Right atrium auricular region (tissue), 2 donors: ENCODE results near the gene SMAD6. TPM values are rescaled to one million over a fixed set of nuclear protein-coding genes. Genes with fewer than 3 reads are reported as not detected.

Experiments used
- DNase-seq: peaks from one replicate; pipeline ENCODE4 v3.0.0-alpha.2; 2019; ENCODE audit warnings: low spot score
- H3K27ac ChIP-seq, 2 donors: fragments of 200-600 bp; sonication (generic); 1 replicate in 1 of 2; 2 replicates in 1 of 2; pipeline ENCODE4 v1.5.1; 2016 to 2019
- H3K27me3 ChIP-seq, 2 donors: fragments of 200-600 bp; sonication (generic); one replicate each; pipeline versions ENCODE4 v1.5.1 to v1.6.0; 2017 to 2019
- H3K36me3 ChIP-seq: fragments of 200-600 bp; sonication (generic); one replicate; pipeline ENCODE4 v1.5.1; 2016
- H3K4me1 ChIP-seq, 2 donors: fragments of 200-600 bp; sonication (generic); one replicate each; pipeline versions ENCODE4 v1.5.1 to v1.6.0; 2017 to 2019
- H3K4me3 ChIP-seq, 2 donors: fragments of 200-600 bp; sonication (generic); 1 replicate in 1 of 2; 2 replicates in 1 of 2; pipeline ENCODE4 v1.5.1; 2017 to 2019; ENCODE audit warnings: mild to moderate bottlenecking in 1 of 2, moderate library complexity in 1 of 2
- H3K9me3 ChIP-seq, 2 donors: fragments of 200-600 bp; sonication (generic); one replicate each; pipeline ENCODE4 v1.5.1; 2019
- CTCF ChIP-seq, 2 donors: fragments of 200-600 bp; sonication (generic); IDR thresholded peaks; one replicate each; pipeline ENCODE4 v1.5.1; 2019; ENCODE audit warnings: antibody characterized with exemption in 2 of 2
- total RNA-seq, 2 donors: library from RNA; depleted of rRNA; stranded (reverse); fragments of >200 nt; gene quantifications; one replicate each; pipeline ENCODE4 v1.1.0, GENCODE V29; 2016

Gene SMAD6
- total RNA-seq, 2 donors from 2014 or later, result 20.8 to 104 TPM

DNA sequence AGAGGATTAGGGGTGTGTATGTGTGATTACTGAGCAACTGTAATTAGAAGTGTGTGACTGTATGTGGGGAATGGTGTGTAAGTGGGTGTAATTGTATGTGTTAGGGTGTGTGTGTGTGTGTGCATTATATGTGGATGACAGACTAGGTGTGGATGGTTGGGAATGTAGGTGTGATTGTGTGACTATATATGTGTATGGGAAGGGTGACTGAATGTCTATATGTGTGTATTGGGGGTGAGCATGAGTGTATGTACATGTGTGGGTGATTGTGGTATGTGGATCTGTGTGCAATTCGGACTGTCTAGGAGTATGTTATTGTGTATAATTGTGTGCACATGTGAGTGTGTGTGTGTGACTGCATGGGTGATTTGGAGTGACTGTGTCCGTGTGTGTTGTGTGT lies 43.2 kb upstream of the SMAD6 start:
- no peak for TF ChIP-seq CTCF (IDR thresholded peaks at IDR 0.05)
- Histone ChIP-seq H3K9me3 (no peaks in the 10 kb centered on the region), H3K36me3 (no peaks in the 10 kb centered on the region), H3K4me1 (peaks cover 0 to 34% of the 10 kb centered on the region in 2 donors), H3K27me3 (no peaks in the 10 kb centered on the region), H3K4me3 (no peak overlapping the region), H3K27ac (no peak overlapping the region)
- DNase-seq, result no peak

DNA sequence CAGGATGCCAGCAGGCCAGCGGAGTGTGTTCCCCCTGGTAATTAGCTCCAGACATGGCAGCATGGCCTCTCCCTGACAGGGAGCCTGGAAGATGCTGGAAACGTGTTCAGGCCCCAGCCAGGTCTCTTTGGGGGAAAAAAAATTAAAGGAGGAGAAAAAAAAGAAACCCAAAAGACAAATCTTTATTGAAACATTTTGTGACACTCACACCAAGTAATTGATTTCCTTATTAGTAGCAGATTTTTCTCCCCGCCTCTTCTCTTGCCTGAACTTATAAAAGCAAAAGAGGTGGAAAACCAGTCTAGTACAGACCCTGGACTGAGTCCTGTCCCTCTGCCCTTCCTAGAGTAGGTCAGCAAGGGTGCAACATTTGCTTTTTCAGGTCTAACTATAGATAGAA lies 42.7 kb upstream of the SMAD6 start:
- DNase-seq, result no peak
- H3K27me3 ChIP-seq, result no peaks in the 10 kb centered on the region
- peaks cover 0 to 33% of the 10 kb centered on the region in 2 donors for H3K4me1 ChIP-seq
- H3K36me3 ChIP-seq, result no peaks in the 10 kb centered on the region
- no peak for TF ChIP-seq CTCF (IDR thresholded peaks at IDR 0.05)
- H3K9me3 ChIP-seq, result no peaks in the 10 kb centered on the region
- H3K27ac ChIP-seq, result no peak overlapping the region
- no peak overlapping the region for H3K4me3 ChIP-seq

GRCh38 chr15:66661432-66662096 lies 40.5 kb upstream of the SMAD6 start:
- Histone ChIP-seq H3K4me1 (peaks cover 0 to 12% of the 10 kb centered on the region in 2 donors), H3K36me3 (no peaks in the 10 kb centered on the region), H3K27me3 (no peaks in the 10 kb centered on the region), H3K9me3 (no peaks in the 10 kb centered on the region), H3K27ac (peak overlapping the region; percentile 69 to 76), H3K4me3 (no peak overlapping the region)
- no peak for TF ChIP-seq CTCF (IDR thresholded peaks at IDR 0.05)
- DNase-seq, result peak; percentile 90

DNA sequence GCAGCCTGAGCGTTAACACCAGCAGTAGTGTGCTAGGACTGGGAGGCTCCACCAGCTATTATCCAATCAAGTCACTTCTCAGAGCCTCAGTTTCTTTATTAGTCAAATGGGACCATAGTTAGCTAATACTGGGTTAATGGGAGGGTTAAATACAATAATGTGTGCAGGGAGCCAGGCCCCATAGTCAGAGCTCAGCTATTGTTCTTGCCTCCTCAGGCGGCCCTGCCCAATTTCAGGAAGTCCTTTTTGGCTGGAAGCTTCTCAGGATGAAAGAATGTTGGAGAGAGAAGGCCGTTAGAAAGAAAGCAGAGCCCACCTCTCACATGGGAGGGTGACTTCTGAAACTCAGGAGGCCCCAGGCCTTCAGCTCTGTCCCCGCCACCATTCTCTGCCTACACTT lies 39.5 kb upstream of the SMAD6 start:
- Histone ChIP-seq H3K4me3 (no peak overlapping the region), H3K36me3 (no peaks in the 10 kb centered on the region), H3K27ac (peak overlapping the region; percentile 57 to 64), H3K27me3 (no peaks in the 10 kb centered on the region), H3K9me3 (no peaks in the 10 kb centered on the region), H3K4me1 (peaks cover 0 to 12% of the 10 kb centered on the region in 2 donors)
- DNase-seq, result no peak
- TF ChIP-seq CTCF (IDR thresholded peaks at IDR 0.05), result no peak

DNA sequence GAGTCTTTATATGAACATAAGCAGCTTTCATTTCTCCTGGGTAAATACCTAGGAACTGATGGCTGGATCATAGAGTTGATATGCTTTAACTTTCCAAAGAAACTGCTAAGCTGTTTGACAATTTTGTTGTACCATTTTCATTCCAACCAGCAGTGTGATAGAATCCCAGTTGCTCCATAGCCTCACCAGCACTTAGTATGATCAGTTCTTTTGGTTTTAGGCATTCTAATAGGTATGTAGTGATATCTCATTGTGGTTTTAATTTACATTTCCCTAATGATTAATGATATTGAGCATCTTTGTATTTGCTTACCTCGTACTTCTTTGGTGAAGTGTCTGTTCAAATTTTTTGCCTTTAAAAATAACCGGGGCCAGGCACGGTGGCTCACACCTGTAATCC lies 38.4 kb upstream of the SMAD6 start:
- Histone ChIP-seq H3K9me3 (no peaks in the 10 kb centered on the region), H3K27ac (no peak overlapping the region), H3K4me1 (peaks cover 0 to 12% of the 10 kb centered on the region in 2 donors), H3K27me3 (no peaks in the 10 kb centered on the region), H3K36me3 (no peaks in the 10 kb centered on the region), H3K4me3 (no peak overlapping the region)
- TF ChIP-seq CTCF (IDR thresholded peaks at IDR 0.05), result no peak
- DNase-seq, result no peak

DNA sequence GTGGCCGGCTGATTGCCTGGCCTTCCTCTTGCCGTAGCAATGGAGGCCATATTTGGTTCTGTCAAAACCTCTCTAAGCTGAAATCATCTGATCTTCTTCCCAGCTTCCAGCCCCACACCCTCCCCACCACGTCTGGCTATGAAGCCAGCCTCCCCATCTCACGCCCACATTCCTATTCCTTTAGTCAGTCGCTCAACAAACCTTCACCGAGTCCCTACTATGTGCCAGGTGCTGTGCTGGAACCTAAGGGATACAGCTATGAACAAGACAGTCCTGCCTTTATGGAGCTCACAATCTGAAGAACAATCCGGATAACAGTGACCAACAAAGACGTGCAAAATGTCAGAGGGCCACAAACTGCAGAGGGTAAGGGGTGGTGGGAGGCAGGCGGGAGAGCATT lies 31.9 kb upstream of the SMAD6 start:
- no peaks in the 10 kb centered on the region for H3K4me1 ChIP-seq

More for the DNA sequence above, 31.9 kb upstream of the SMAD6 start:
- TF ChIP-seq CTCF (IDR thresholded peaks at IDR 0.05), result no peak
- Histone ChIP-seq H3K36me3 (no peaks in the 10 kb centered on the region), H3K27me3 (no peaks in the 10 kb centered on the region), H3K9me3 (no peaks in the 10 kb centered on the region), H3K4me3 (no peak overlapping the region), H3K27ac (no peak overlapping the region)
- no peak for DNase-seq
